Activated CD4-positive, CD25-positive, alpha-beta regulatory T cell treated with anti-CD3 and anti-CD28 coated beads, Interleukin-2, amount 50 U/mL, for 16 hours (primary cell): ENCODE measurements around the gene PCA3.

Experiments
- DNase-seq: peaks from one replicate; pipeline ENCODE4 v3.0.0-alpha.2; 2020; ENCODE audit warnings: low read depth, low spot score

The PCA3 gene

DNA sequence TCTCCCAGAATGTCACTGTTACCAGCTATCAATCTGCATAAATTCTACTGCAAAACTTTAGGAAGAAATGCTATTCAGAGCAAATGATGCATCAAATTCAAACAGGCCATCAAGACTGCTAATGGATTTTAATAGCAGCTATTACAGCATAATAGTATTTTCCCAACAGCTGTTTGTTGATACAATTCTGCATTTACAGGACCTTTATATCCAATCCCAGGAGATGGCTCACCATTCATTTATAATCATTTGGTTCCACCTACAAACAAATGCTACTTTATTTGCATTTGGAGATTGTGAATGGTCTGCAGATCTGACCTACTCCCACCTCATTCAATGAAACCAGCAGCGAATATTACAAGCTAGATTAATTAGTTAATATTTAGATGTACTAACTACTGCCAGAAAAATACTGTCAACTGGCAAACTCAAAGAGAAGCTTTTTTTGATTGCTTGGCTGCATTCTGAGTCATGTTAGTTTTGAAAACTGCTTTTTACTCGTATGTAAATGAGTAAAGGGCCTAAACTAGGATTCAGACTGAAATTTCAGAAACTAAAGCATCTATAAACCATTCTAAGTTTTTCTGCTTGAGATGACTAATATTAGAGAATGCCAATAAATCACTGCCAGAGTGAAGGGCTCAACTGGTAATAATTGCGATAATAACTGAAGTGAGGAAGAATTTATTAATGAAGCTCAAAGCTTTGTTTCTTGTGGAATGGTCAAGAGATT lies 7.1 kb upstream of the PCA3 start:
- no peak for DNase-seq

DNA sequence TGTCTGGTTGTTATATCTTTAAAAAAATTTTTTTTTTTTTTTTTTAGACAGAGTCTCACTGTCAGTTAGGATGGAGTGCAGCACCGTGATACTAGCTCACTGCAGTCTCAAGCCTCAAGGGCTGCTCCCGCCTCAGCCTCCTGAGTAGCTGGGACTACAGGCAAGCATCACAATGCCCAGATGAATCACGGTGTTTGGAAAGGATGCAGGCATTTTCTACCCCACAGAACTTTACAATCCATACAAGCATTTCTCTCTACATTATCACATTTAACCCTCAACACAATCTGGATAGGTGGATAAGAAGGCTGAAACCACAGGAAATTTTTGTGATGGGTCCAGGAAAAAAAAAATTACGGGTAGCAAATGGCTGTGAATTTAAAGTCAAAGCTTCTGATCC lies 5.8 kb upstream of the PCA3 start:
- no peak for DNase-seq

DNA sequence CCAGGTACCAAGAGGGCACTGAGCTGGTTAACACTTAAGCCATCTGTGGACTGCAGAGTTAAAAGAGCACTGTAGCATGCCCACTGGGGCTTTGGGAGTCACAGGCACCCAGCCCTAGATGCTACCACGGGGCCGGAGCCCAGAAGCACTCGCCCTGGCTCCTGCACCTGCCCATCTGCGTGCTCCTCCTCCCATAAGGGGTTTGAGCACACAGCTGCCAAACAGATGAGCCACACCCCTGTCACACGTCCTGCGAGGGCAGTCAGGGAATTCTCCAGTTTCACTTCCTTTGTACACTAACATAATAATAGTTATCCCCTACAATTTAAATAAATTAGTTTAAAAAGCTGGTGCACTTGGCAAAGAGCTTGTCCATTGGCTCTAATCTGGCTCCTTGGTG lies 4.5 kb upstream of the PCA3 start:
- DNase-seq = no peak

DNA sequence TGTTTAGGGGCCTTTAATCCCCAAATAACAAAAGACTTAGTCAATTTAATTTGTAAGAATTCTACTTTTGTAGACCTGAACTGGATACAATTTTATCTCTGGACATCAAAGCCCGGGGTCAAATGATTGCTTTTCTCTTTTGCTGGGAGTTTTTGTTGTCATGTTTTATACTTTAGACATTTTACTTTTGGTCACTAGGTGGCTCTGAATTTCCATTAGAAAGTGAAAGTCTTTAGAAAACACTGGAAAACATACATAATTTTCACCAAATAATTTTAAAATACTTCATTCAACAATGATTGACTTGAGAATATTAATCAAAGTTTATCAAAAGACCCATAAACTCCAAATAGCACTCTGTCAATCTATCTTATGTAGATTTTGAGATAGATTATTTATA lies 2.8 kb upstream of the PCA3 start:
- DNase-seq = no peak

DNA sequence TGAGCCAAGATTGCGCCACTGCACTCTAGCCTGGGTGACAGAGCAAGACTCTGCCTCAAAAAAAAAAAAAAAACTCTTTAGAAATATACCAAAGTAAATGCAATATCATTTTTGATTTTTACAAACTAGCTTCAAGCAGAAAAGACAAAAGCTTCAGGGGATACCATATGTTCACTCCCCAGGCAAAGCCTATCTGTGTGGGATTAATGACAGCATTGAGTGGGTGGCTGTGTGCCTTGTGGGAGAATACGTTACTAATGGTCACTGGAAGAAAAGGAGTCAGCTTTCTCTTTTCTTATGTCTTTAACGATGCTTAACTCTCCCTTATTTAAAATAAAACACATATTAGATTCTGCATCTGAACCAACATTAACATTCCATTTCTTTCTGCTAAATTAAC lies 1.9 kb downstream of the PCA3 start:
- DNase-seq = no peak

DNA sequence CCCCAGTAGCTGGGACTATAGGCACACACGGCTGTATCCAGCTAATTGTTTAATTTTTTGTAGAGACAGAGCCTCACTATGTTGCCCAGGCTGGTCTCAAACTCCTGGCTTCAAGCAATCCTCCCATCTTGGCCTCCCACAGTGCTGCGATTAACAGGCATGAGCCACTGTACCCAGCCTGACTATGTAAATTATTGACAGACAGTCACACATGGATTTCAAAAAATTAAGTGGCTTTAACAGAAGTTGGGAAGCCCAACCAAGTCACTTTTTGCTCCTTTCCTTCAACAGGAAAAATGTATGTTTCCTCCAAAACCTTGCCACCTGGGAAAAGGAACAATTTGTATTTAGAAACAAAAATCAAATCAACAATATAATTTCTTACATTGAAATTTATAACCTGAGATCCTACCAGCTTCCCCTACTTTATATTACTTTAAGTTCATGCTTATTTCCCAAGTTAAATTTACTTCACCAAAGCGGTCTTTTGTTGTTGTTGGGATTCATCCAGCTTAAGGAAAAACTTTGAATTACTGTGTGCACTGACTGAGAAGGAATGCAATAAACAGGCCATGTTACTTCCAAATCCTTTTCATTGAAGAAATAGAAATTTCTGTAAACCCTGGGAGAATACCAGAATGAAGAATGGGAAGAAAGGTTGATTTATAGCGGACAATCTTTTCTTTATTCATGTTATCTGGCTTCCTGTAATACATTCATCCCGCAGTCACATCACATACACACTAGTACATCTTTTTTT lies 8.6 kb downstream of the PCA3 start:
- no peak for DNase-seq

DNA sequence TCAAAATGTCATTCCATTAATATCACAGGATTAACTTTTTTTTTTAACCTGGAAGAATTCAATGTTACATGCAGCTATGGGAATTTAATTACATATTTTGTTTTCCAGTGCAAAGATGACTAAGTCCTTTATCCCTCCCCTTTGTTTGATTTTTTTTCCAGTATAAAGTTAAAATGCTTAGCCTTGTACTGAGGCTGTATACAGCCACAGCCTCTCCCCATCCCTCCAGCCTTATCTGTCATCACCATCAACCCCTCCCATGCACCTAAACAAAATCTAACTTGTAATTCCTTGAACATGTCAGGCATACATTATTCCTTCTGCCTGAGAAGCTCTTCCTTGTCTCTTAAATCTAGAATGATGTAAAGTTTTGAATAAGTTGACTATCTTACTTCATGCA lies 20.6 kb downstream of the PCA3 start:
- no peak for DNase-seq

DNA sequence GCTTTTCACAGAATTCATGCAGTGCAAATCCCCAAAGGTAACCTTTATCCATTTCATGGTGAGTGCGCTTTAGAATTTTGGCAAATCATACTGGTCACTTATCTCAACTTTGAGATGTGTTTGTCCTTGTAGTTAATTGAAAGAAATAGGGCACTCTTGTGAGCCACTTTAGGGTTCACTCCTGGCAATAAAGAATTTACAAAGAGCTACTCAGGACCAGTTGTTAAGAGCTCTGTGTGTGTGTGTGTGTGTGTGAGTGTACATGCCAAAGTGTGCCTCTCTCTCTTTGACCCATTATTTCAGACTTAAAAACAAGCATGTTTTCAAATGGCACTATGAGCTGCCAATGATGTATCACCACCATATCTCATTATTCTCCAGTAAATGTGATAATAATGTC lies 21.3 kb downstream of the PCA3 start:
- no peak for DNase-seq

DNA sequence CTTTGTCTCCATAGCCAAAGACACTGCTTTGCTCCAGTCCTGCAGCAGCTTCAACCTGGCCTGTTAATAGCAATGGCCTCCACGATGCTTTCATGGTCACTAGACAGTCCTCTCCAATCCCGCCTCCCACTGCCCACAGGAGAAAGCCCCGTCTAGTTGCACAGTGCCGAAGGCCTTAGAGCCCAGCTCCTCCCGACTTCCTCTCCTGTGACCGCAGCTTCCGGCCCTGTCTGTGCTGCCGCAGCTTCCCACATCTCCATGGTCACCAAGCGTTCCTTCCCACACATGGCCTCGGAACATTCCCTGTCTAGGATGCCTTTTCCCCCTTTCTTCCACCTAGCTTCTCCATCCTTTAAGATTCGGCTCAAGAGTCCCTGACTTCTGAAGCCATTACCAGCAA lies 23.4 kb downstream of the PCA3 start:
- DNase-seq = no peak

DNA sequence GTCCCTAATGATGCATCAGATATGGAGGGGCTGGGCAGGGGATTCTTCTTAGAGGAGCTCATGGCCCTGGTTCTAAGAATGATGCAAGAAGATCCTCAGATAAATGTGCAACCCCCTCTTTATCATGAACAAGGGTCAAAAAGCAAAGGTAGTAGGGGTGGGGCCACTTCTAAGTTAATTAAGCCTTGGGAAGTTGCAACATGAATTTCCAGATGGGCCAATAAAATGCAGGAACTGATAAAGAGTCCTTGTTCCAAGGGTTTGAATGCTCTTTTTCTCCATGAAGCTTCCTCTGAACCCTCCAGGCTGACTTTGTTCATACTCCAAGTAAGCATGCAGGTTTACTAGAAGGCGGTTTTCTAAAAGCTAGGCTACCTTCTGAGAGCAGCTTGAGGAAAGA lies 25.6 kb downstream of the PCA3 start:
- no peak for DNase-seq

DNA sequence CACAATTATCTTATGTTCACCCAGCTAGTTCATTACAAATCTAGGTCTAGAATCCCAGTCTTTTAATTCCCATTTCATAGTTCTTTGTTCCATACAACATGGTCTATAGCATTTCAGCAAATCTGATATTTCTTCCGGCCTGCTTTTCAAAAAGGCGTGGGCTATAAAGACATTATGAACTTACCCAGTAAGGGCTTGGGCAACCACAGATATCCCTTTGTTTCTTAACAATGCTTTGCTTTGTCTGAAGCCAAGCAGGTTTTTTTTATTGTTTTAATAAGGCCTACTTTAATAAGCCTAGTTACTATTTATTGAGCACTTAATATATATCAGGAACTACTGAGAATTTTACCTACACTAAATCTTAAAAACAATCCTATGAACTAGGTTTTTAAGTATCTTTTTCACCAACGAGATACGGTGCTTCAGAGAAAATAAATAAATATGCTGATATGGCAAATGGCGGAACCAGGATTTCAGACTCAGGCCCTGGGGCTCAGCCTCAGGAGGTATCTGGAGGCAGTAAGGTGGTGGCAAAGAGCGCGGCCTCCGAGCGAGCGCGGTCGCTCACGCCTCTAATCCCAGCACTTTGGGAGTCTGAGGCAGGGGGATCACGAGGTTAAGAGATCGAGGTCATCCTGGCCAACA lies 29.7 kb downstream of the PCA3 start:
- no peak for DNase-seq

DNA sequence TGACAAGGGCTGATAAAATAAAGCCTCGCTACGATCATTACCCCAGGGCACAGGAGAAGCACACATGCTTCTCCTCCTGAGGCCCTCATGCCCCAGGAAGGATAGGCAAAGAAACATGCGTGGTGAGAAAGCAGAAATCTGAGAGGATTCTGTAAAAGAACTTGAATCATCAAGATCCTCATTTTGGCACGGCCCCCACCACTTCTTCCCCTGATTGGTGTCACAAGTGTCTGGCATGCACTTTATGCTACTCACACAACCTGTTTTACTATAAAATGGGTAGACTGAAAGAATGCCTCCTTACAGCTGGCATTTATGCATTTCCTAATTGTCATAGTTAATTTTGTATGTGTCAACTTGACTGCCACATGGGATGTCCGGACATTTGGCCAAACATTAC lies 32.1 kb downstream of the PCA3 start:
- no peak for DNase-seq

DNA sequence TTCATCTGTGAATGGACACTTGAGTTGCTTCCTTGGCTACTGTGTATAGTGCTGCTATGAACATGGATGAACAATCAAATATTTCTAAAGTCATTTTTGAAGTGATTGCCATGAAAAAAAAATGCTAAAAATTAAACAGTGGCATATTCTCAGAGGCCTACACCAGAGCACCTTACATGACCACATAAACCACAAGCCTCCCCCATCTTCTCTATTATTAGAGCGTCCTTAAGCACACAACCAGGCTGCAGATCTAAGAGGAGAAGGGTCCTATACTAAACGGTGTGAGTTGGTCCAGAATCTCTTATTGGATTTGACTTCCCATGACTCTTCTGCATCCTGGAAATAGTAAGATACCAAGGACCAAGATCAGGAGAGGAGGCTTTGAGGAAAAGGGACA lies 34.3 kb downstream of the PCA3 start:
- DNase-seq = no peak

DNA sequence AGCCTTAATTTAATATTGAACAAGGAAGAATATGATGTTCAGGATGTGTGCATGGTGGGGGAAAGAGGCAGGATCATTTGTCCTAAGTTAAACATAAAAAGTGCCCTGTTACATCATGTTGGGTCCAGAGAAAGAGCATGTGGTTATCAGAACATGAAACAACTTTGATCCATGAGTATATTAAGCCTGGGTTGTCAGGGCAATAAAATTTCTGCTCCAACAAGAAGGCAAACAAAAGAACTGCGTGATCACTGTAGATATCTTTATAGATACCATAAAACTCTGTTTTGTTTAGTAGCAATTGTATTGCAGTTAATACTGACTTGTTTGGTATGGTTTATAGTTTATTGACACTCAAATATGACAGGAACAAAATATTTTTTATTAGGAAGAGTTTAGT lies 35.2 kb downstream of the PCA3 start:
- no peak for DNase-seq

DNA sequence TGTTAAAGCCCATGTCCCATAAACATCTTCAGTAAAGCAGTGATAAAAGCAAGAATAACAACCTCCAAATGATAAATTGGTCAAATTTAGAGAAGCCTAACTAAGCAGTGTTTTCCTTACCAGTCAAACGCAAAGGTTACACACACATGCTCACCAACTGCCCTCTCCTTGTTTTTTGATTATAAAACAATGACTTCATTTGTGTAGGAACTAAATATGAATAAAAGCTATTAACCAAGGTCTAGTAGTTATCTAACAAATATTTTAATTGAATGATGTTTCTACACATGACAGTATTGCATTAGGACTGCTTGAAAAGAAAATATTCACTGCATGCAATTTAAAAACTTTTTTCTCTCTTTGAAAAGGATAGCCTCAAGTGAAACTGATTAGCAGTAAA lies 36.7 kb downstream of the PCA3 start:
- no peak for DNase-seq

DNA sequence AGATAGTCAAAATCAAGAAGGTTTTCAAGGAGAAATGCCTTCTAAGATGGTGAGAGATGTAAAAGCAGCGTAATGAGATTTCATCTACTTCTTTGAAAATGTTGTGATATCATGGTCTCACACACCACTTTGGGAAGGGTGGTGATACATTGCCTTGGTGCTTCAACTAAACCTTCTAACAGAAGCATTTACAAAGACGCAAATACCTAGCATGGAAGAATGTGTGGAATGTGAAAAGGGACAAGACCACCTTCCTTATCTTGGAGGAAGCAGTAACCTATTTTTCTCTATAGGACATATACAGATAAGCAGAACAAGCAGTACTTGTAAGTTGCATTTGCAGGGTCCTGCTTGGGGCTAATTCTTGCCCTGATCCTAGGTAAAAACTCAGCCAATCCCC lies 38.8 kb downstream of the PCA3 start:
- DNase-seq = no peak

DNA sequence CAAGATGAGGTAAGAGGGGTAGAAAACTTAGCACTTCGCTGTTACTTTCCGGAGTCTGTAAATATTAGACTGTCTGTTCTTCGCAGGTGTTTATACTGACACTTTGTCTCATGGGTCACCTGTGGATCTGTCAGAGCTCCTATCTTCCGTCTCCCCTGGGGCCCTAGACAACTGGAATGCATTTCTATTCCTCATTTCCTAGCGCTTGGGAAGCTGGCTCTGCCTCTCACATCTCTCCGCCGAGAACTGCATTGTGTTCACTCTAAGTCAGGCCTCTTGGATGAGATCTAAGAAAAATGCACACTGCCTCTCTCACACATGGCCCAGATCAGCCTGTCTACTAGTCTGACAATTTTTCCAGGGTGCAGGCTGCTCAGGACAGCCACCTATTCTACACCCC lies 39.5 kb downstream of the PCA3 start:
- no peak for DNase-seq

DNA sequence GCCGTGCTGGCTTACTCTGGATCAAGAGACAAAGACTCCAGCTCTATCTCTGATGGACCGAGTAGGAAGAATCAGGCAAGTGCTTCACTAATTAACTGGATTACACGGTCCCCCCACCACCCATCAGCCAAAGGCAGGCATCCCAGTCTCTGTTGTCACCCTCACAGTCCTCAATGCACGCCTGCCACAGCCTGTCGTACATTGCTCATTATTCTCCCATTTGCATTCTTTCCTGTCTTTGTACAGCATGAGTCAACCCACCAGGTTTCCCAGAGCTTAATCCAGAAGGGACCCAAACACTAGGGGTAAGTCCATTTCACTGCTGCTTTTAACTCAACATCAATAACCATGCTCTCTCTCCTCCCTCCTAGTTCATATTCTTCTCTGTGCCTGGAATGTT lies 44.4 kb downstream of the PCA3 start:
- DNase-seq = no peak

DNA sequence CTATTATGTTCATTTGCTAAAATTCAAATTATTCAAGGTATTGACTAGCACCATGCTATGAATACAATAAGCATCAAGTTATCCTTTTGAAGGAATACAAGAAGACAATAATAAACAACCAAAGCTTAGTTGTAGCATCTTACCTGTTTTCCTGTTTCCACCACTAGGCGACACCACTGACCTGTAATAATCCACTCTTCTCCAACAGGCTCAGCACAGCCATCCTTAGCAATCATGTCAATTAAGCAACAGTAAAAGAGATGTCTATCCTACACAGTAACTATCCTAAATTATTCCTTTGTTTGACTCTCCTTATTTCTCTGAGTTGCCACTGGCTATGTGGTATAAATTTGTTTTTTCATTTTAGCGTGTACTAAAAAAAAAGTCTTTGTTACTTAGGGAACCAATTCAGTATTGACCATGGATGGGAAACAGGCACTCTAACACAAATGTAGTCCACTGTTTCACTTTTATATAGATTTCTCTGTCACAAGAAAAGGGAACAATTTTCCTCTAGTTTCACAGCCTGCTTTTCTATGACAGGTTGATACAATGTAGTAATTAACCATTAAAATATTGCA lies 46.2 kb downstream of the PCA3 start:
- no peak for DNase-seq

DNA sequence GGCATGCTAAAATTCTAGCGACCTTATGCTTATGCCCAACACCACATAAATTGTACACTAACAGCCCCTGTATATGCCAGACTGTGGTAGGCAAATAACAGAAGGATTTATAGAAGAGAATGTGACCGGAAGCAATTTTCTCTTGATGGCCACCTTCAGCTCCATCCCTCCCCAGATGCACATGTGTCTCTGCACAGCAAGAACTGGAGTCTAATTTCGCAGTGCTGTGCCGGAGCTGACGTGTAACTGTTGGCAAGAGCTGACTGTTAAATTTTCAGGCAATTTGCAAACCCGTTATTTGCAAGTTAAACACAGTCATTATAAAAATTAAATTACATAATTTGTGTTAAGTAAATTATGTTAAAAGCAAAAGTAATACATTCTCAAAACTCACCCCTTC lies 48.4 kb downstream of the PCA3 start:
- no peak for DNase-seq

DNA sequence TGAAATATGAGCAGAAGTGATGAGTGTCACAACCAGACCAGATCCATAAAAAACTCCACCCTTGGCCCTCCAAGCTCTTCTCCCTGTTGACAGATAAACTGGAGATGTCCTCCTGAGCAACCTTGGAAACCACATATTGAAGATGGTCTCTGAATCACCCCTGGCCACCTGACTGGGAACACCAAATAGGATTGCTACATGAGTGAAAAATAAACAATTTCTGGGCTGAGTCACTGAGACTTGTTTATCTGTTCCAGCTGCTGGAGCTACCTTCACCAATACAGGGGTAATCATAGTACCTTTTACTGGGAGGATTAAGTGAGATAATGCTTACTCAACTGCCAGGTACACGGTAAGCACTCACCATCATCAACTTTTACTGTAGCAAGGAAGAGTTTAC lies 53.3 kb downstream of the PCA3 start:
- no peak for DNase-seq

DNA sequence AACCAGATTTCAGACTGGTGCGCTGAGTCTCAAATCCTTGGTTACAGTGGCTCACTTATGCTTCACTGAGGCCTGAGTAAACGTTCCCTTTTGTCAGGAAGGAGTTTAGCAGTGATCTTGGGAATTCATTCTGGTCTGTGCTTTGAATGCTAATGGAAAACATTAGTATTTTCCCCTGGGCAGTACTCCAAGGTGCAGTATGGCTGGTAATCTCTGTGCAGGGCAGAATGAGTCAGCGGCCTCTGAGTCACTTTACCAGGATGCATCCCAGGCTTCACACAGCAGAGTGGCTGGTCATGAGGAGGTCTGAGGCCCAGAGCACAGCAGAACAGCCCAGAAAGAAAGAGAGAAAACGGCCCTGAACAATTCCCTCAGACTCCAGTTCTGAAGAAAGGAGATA lies 54.0 kb downstream of the PCA3 start:
- DNase-seq = no peak

DNA sequence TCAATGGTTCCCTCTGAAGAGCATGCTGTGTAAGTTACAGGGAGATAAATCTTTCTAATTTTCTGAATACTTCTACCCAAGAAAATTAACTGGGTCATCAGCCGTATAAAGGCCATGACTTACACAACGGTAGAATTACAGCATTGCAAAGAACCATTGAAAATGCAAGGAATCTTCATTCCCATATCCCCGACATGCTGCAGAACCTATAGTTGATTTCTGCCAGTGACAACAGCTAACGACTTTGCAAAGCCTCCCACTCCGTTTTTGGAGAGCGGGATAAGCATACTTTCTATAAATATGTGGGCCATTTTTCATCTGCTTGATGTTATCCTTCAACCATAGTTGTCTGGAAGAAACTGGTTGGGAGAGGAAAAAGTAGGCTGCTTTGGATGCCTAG lies 56.2 kb downstream of the PCA3 start:
- DNase-seq = no peak
